GM12872 (cell line): ENCODE results near the gene MRPS6.

Experiments used
- TF ChIP-seq, protein P1 (sequence below): IDR thresholded peaks from 3 replicates; pipeline ENCODE4 v1.5.1; 2011; ENCODE audit warnings: low read depth, mild to moderate bottlenecking, low read length, moderate library complexity; ENCODE audit not compliant: insufficient read depth

The MRPS6 gene

DNA sequence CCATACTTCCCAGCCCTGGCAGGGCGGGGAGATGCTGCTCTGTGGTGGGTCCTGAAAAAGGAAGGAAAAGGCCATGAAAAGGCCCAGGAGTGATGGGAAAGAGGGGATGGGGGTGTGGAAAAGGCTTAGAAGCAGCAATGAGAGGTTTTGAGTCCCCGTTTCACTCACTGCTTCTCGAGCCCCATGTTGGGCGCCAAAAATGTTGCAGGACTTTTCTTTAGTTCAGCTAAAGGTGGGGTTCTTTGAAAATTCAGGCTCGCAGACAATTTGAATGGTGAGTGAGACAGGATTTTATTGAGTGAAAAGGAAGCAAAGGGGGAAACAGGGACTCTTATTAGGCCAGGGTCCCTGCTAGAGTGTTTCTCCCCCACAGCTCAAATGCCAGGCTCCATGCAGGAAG lies 93.1 kb downstream of the MRPS6 start:
- TF ChIP-seq, protein P1, sequence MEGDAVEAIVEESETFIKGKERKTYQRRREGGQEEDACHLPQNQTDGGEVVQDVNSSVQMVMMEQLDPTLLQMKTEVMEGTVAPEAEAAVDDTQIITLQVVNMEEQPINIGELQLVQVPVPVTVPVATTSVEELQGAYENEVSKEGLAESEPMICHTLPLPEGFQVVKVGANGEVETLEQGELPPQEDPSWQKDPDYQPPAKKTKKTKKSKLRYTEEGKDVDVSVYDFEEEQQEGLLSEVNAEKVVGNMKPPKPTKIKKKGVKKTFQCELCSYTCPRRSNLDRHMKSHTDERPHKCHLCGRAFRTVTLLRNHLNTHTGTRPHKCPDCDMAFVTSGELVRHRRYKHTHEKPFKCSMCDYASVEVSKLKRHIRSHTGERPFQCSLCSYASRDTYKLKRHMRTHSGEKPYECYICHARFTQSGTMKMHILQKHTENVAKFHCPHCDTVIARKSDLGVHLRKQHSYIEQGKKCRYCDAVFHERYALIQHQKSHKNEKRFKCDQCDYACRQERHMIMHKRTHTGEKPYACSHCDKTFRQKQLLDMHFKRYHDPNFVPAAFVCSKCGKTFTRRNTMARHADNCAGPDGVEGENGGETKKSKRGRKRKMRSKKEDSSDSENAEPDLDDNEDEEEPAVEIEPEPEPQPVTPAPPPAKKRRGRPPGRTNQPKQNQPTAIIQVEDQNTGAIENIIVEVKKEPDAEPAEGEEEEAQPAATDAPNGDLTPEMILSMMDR: no peak

DNA sequence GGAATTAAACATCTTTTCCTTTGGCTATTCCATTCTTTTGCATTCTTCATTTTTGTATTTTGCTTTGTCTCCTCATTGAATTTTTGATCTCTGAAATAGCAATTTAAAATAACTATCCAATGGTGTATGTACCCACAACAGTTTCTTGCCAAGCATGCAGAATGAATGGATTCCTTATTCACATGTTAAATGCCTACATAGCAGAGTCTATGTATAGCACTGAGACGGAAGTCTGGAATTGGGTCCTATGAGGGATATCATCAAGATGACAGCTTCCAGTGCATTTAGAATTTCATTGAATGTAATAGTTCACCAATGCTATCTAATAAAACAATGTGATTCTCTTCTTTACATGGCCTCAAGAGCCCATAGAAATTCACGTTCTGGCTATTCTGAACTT lies 97.5 kb downstream of the MRPS6 start:
- TF ChIP-seq, protein P1: no peak

DNA sequence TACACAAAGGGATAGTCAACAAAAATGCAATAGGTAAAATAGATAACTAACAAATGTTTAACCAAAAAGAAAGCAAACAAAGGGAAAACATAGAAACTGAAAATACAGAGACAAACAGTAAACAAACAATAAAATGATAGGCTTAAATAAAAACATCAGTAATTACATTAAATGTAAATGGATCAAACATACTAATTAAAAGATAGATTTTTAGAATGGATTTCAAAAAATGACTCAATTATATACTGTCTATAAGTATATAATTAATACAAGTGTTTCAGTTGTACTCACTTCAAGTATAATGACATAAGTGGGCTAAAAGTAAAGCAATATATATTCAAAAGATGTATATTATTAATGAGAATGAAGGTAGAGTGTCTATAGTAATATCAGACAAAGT lies 101.1 kb downstream of the MRPS6 start:
- TF ChIP-seq, protein P1: no peak

DNA sequence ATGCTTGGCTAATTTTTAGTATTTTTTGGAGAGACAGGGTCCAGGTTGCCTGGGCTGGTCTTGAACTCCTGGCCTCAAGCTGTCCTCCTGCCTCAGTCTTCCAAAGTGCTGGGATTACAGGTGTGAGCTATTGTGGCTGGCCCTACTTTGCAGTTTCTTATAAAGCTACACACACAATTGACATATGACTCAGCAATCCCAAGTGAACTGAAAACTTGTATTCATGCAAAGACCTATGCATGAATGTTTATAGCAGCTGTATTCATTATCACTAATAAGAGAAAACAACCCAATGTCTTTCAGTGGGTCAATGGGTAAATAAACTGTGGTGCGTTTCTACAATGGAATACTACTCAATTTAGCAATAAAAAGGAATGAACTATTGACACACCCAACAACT lies 103.1 kb downstream of the MRPS6 start:
- TF ChIP-seq, protein P1: no peak

DNA sequence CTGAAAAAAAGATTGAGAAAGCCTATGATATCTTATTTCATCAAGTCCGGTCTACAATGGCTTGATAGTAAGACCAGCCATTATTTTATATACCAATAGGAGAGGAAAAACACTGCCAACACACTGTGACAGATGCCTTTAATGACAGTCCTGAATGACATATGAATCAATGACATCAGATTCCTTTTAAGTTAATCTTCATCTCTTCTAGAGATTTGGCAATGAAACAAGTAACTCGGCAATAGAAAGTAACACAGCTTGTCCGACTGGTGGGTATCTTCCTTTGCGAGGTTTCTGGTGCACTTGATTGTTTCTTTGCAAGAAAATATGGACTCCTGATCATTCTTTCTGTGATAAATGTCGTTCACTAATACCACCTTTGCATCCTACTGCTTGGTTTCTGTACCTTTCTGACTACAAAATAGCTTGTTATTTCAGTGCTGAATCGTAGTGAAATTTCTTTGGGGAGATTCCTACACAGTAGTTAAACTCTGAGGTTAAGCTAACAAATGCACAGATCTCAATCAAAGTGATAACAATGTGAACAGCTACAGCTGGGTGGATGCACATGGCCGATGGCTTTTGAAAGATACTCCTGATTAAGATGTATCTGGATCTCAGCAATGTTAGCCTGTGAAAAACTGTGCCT lies 104.7 kb downstream of the MRPS6 start:
- TF ChIP-seq, protein P1: no peak

DNA sequence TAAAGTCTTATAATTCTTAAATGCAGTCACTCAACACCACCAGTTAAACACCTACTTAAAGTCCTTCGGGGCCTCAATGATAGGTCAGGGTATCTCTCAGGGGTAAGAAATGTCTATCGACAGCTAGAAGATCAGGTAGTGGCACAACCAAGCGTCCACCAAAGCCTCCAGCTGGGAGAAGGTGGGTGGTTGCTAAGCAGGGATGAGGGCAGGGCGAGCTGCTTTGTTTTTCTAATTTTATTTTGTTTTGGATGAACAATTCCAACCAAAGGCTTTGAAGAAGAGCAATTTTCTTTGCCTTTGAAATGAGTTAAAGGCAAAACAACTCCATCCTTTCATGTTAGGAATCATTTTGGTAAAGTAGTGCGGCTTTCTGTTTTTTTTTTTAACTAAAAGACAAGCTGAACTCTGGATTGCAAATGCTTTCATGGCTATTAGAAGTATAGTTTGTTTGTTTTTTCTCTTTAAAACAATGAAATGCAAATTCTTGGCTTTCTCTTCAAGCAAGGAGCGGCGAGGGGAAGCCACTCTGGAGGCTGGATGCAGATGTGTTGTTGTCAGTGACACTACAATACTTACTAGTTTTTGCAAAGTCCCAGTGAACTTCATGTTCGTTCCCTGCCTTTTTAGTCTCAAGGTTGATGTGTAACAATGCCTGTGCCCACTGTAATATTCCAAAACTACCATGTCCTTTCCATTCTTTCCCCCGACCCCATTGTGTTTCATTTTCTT lies 106.0 kb downstream of the MRPS6 start:
- TF ChIP-seq, protein P1: no peak

DNA sequence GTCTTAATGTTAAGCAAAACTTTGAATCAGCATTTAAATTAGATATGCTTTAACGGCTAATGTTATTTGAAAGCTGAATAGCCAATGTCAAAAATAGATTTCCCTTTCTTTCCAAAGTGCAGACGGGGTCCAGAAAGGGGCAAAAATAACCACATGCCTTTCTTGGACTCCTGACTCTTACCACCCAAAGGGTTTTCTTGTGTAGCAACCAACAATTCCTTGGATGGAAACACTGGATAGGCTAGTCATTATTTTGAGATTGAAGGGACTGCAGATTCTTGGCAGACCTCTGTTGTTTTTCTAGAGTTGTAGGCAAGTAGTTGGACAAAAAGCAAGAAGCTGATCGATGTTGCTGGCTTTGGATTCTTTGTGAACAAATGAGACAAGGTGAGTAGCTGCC lies 107.0 kb downstream of the MRPS6 start:
- TF ChIP-seq, protein P1: no peak
